ENCODE results near the gene NT5M.
A peak's percentile ranks its signal among the peaks of the same experiment; 100 is the strongest.
"Not testable (repeated sequence)": the region's sequence is repeated elsewhere in the genome, so short reads cannot be mapped to it uniquely, and the experiment has no call there.

Gene NT5M

DNA sequence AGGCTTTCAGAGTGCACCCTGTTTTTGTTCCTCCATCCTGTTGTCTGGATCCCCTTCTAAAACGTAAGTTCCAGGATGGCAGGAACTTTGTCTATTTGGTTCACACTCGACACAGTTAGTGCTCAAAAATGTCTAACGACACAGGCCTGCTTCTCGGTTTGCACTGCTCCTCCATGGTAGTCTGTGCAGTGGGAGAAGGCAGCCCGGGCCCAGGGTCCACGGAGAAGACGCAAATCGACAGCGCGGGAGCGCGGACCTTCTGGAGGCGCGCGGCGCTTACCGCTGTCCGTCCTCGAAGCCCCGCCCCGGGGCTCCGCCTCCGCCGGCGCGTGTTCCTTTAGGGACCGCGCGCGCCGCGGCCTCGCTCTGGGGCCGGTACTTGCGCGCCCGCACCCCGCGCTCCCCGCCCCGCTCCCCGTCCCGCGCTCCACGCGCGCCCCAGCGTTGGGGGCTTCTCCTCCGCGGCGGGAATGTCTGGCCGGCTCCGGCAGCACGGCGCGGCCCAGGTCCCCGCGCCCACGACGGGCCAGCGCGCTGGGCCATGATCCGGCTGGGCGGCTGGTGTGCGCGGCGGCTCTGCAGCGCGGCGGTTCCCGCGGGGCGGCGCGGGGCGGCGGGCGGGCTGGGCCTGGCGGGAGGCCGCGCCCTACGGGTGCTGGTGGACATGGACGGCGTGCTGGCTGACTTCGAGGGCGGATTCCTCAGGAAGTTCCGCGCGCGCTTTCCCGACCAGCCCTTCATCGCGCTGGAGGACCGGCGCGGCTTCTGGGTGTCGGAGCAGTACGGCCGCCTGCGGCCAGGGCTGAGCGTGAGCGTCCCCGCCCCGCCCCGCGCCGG, at the start of gene NT5M:
Gene NT5M, plus strand, starts transcription at position 364 of the 837 bp plus-strand sequence. Its CDS starts 178 bp downstream, at position 542.
- peak; percentile 59 for DNase-seq (ENCODE audit: low read depth)

DNA sequence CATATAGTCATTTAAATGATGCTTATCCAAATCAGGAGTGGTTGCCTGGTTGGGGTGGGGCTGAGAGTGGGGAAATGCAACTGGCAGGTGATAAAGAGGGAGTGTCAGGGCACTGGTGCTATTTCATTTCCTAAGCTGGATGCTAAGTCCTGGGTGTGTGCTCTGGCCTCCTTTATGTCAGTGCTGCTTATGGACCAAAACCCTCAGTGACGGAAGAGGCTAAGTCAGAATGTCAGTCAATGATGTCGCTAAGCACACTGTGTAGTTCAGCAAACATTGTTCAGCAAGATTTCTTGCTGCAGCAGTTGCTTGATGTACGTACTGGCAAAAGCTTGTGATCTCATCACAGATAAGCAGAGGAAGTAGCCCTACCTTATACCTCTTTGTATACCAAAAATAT, 49.8 kb upstream of the NT5M start:
- DNase-seq (ENCODE audit: low read depth): no peak

DNA sequence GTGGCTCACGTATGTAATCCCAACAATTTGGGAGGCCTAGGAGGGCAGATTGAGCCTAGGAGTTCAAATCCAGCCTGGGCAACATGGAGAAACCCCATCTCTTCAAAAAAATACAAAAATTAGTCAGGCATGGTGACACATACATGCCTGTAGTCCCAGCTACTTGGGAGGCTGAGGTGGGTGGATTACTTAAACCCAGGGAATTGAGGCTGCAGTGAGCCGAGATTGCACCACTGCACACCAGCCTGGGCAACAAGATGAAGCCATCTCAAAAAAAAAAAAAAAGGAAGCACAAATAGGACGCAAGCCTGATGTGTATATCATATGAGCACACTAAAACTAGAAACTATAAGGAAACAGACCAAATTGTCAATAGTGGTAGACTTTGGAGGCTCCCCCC, 49.1 kb upstream of the NT5M start:
- DNase-seq (ENCODE audit: low read depth): no peak

DNA sequence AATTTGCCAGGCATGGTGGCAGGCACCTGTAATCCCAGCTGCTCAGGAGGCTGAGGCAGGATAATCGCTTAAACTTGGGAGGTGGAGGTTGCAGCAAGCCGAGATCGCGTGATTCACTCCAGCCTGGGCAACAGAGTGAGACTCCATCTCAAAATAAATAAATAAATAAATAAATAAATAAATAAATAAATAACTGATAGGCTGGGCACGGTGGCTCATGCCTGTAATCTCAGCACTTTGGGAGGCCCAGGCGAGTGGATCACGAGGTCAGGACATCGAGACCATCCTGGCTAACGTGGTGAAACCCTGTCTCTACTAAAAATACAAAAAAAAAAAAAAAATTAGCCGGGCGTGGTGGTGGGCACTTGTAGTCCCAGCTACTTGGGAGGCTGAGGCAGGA, 47.5 kb upstream of the NT5M start:
- not testable (repeated sequence) for DNase-seq (ENCODE audit: low read depth)

DNA sequence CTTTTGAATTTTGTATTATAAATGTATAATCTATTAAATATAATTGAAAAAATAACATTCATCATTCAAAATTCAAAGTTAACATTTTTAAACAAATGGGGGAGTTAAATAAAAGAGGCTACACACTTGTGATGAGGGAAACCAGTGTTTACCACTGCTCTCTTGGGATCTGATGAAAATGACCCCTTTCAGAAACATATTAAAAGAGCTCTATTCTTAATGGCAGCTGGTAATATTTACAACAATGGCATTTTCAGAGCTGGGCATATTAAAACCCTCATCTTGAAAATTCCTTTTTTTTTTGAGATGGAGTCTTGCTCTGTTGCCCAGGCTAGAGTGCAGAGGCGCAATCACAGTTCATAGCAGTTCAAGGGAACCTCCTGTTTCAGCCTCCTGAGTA, 46.9 kb upstream of the NT5M start:
- DNase-seq (ENCODE audit: low read depth): no peak

DNA sequence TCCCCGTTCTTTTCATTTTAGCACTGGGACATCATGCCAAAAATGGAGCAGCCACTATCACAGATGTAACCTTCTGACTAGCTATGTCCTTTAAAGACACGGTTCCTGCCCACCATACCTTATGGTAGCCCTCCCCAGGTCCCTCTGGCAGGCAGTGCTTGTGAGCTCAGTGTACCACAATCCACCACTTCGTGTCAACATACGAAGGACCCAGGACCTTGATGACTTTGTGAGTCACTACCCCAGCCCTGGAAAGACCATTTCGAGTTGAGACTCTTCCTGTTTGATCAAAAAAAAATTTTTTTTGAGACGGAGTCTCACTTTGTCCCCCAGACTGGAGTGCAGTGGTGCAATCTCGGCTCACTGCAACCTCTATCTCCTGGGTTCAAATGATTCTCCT, 45.2 kb upstream of the NT5M start:
- no peak for DNase-seq (ENCODE audit: low read depth)

DNA sequence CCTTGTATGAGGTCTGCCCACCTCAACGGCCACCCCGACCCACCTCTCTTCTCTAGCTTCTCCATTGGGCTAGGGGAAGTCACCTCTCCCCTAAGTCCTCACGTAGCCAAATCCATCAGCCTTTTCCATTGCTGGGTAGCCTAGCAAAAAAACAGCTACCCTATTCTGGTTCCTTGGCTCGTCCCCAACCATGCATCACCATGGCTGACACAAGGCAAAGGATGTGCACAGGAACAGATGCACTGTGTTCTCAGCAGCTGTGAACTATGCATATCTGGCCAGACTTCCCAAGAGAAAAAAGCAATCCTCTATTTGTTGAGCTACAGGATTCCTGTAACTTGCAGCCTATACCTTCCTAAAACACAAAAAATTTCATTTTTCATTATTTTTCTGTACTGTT, 44.2 kb upstream of the NT5M start:
- DNase-seq (ENCODE audit: low read depth): no peak

DNA sequence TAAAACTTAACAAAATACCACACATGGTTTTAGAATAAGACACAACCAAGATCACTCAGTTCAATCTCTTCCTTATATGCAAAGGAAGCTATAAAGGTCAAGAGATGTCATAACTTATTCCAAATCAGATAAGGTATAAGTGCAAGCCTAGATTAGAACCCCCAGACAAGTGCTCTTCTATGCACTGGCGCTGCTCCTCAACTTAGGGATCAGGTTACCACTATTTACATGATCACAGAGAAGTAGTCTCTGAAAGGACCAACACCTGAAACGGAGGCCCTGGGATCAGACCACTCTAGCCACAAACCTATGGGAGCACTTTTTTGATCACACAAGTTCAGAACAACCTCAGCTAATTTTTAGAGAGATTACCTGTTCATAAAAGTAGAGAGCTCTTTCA, 38.7 kb upstream of the NT5M start:
- no peak for DNase-seq (ENCODE audit: low read depth)

DNA sequence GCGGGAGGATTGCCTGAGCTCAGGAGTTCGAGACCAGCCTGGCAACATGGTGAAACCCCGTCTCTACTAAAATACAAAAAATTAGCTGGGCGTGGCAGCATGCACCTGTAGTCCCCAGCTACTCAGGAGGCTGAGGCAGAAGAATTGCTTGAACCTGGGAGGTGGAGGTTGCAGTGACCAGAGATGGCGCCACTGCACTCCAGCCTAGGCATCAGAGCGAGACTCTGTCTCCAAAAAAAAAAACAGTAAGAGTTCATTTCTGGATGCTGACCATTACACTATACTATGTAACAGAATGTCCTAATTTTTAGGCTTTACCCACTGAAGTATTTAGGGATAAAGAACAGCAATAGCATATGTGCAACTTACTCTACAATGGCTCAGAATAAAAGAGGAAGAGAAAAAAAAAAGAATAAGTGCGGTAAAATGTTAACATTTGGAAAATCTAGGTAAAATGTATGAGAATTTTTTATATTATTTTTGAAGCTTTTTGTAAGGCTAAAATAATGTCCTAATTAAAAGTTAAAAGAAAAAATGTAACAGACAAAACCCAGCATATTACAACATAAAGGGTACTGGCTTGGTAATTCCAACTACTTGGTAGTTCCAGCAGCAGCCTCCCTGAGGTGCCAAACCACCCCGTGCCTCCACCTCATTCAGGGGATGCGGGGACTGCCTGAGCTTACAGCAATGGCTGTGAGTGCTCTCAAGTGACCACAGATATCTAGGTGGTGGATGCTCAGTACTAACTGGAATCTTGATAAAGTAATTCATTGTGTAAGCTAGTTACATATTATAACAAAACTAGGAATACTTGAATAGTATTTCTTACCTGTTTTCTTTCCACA, 33.0 kb upstream of the NT5M start:
- DNase-seq (ENCODE audit: low read depth): no peak

DNA sequence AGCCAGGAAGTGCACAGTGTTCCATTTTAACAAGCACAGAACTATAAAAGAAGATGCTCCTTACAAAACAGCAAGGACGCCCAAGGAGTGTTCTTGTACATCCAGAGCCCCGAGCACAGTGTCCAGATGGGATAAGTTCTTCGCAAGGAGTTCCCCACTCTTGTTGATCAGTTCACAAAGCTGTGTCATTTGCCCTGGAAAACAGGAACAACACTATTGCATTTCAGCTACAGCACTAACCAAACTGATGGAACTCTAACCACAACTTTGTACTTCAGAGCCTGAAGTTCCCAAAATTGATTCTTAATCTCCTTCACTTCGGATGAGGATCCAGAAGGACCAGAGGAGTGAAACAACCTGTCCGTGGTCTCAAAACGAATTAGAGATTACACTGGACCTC, 27.2 kb upstream of the NT5M start:
- no peak for DNase-seq (ENCODE audit: low read depth)

DNA sequence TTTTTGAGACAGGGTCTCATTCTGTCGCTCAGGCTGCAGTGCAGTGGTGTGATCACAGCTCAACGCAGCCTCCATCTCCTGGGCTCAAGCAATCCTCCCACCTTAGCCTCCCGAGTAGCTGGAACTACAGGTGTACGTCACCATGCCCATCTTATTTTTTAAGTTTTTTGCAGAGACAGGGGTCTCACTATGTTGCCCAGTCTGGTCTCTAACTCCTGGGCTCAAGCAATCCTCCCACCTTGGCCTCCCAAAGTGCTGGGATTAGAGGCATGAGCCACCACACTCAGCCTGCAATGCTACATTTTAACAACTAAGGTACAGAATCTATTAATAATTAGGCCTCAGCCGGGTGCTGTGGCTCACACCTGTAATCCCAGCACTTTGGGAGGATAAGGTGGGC, 25.7 kb upstream of the NT5M start:
- not testable (repeated sequence) for DNase-seq (ENCODE audit: low read depth)

DNA sequence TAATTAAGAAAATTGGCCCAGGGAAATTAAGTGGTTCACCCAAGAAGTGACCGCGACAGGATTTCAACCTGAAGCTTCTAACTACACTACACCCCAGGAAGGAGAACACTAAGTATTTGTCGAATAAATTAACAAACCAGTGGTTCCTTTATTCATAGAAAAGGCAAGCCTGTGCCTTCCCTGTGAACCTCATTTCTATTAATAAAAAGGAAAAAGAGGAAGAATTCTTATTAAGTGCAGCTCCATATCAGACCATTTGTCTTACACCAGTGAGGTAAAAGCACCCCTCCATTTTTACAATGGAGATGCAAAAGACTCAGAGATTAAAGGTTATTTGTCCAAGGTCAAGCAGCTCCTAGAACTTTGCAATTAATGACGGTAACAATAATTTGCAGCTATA, 23.9 kb upstream of the NT5M start:
- DNase-seq (ENCODE audit: low read depth): no peak

DNA sequence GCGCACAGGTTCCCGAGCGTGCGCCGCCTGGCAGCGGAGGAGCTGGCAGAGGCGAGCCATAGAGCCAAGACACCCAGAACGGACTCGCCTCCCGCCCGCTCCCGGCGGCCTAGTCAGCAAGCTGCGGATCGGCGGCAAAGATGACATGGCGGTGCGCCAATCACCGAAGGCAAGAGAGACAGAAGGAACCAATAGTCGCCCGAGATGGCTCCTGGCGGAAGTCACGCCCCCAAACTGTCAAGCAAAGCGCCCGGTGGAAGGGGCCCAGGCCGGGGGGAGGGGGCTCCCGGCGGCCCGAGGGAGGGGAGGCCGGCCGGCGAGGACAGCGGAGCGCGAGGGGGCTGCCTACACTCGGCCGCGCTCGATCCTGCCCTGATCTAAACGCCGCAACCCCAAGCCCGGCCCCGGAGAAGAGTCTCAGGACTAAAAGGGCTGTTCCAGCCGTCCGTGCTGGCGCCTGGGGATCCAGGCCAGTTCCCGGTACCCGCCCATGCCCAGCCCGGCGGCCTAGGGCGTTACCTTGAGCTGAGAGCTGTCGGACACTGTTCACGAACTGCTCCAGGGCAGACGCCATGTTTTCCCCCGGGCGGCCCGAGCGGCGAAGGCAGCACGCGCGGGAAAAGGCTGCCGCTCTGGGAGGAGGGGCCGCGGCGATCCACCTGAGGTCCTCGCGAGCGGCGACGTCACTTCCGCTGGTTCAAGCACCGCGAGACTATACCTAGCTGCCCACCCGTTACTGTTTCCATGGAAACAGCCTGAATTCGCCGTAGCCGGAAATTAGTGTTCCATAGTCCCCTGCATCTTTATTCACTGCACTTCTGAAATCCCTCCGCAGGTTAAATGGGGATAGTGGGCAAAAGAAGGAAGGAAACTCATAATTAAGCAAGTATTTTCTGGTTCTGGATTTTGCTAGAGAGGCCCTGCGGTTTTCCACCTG, 22.3 kb upstream of the NT5M start, which contains the start of gene COPS3:
Gene COPS3, minus strand, starts transcription at position 634 of the 937 bp plus-strand sequence. Its CDS starts 60 bp downstream, at position 574.
- peak; percentile 97 for DNase-seq (ENCODE audit: low read depth)

DNA sequence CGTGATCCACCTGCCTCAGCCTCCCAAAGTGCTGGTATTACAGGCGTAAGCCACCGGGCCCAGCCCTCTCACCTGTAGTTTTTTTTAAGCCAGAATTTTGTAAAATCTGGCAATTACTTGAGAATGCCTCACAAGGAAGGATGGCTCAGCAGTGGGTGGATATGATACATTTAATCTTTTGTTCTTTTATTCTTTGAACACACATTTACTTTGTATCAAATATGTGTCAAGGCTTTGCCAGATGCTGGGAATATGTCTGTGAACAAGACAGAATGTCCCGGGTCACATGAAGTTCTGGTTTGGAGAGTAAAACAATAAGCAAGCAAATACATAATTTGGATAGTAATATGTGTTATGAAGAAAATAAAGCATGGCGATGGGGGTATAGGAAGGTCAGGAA, 17.2 kb upstream of the NT5M start:
- no peak for DNase-seq (ENCODE audit: low read depth)

DNA sequence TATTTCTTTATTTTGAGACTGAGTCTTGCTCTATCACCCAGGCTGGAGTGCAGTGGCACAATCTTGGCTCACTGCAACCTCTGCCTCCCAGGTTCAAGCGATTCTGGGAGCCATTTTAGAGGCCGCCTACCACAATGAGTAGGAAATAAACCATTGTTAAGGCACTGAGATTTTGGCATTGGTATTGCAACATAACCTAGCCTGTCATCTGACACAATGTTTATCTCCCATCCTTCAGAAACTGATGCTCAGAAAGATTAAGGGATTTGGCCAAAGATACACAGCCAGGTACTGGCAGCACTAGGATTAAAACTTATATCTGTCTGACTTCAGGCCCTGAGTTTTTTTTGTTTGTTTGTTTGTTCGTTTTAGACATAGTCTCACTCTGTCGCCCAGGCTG, 14.1 kb upstream of the NT5M start:
- DNase-seq (ENCODE audit: low read depth): no peak

DNA sequence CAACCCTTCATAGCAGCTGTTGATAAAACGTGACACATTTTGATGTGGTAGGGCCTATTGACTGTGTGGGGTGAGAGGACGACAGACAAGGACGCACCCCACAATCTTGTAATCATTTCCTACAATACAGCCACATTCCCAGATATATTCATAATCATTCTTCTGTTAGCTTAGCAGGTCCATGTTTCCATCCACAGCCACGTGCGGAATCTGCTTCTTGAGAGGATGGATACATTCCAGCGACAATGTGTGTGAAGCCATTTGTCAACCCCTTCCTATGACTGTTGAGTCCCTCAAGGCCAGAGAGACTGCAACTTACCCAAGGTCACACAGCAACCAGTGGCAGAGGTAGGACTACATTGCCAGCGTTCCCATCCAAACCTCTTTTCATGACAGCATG, 13.5 kb upstream of the NT5M start:
- DNase-seq (ENCODE audit: low read depth): no peak

DNA sequence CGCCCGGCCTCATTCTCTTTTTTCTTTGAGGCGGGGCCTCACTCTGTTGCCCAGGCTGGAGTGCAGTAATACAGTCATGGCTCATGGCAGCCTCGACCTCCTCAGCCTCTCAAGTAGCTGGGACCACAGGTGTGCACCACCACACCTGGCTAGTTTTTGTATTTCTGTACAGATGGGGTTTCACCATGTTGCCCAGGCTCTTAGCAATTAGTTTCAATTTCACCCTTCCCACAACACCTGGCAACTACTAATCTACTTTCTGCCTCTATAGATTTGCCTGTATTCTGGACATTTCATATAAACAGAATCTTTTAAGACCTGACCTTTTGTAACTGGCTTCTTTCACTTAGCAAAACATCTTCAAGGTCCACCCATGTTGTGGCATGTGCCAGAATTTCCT, 8.0 kb upstream of the NT5M start:
- DNase-seq (ENCODE audit: low read depth): no peak

DNA sequence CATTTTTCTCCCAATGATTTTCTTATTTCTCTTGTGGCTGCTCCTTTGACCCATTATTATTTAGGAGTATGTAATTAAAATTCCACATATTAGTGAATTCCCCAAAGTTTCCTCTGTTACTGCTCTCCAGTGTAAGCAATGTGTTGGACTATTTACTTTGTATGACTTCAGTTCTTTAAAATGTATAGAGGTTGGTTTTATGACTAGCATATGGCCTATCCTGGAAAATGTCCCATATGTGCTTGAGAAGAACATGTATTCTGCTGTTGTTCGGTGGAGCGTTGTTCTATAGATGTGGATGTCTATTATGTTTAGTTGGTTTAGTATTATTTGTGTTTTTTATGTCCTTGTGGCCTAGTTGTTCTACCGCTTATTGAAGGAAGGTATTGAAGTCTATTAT, 6.0 kb upstream of the NT5M start:
- DNase-seq (ENCODE audit: low read depth): no peak

DNA sequence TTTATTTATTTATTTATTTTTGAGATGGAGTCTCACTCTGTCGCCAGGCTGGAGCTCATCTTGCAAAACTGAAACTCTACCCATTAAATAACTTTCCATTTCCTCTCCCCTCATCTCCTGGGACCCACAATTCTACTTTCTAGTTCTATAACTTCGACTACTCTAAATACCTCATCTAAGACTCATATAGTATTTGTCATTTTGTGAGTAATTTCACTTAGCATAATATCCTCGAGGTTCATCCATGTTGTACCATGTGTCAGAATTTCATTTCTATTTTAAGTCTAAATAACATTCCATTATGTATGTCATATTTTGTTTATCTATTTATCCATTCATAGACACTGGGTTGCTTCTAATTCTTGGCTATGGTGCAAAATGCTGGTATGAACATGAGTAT, 5.1 kb upstream of the NT5M start:
- no peak for DNase-seq (ENCODE audit: low read depth)

DNA sequence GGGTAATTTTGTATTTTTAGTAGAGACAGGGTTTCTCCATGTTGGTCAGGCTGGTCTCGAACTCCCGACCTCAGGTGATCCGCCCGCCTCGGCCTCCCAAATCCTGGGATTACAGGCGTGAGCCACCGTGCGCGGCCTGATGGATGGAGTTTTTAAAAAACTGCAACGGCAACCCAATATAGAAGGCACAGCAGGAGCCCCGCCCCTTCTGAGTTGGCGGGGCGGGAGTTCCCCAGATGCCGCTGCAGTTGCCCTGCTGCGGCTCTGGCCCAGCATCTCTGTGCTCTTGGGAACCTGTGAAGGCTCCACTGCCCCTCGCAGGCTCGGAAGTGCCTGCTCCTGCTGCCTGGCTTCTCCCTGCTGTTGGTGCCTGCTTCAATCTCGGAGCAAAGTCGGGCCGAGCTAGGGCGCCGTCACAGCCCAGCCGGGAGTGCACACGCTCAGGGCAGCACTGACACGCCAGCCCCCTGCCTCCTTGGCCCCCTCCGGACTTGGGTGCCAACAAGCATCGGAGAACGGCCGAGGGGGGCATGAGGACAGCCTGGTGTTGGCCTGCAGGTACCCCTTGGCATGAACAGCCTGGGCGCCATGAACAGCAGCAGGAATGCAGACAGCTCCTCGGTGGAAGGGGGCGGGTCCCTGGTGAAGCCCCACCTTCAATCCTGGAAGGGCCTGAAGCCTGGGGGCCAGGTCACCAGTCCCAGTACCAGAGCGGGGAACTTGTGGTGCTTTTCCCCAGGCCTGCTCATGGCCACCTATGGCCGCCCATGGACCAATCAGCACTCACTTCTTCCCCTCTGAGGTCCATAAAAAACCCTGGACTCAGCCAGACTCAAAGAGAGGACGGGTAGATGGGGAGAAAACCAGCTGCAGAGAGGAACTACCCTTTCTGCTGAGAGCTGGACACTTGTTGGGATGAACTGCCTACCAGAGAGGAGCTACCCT, 2.3 kb upstream of the NT5M start:
- DNase-seq (ENCODE audit: low read depth): no peak

DNA sequence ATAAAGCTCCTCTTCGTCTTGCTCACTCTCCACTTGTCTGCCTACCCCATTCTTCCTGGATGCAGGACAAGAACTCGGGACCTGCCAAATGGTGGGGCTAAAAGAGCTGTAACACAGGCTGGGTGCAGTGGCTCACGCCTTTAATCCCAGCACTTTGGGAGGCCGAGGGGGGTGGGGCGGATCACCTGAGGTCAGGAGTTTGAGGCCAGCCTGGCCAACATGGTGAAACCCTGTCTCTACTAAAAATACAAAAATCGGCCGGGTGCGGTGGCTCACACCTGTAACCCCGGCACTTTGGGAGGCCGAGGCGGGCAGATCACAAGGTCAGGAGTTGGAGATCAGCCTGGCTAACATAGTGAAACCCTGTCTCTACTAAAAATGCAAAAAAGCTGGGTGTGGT, 1.5 kb upstream of the NT5M start:
- DNase-seq (ENCODE audit: low read depth): not testable (repeated sequence)

Measured in HS-27A (cell line).